H9 (cell line): Measurements from ENCODE around the gene AFF1. TPM values are rescaled to one million over a fixed set of nuclear protein-coding genes. Genes with fewer than 3 reads are reported as not detected.

Experiments used
- DNase-seq: peaks from one replicate; pipeline ENCODE4 v3.0.0-alpha.2; 2017
- H2AFZ ChIP-seq: one replicate; pipeline ENCODE4 v1.6.1; 2013; ENCODE audit warnings: mild to moderate bottlenecking, low read length, control low read depth, moderate library complexity
- H2AK5ac ChIP-seq: 2 replicates; pipeline ENCODE4 v1.6.1; 2013; ENCODE audit warnings: low read length, control low read depth, mixed read lengths; ENCODE audit not compliant: insufficient read length
- H2BK120ac ChIP-seq: one replicate; pipeline ENCODE4 v1.6.1; 2013; ENCODE audit warnings: low read depth, mild to moderate bottlenecking, low read length, control low read depth, inconsistent platforms; ENCODE audit not compliant: poor library complexity, severe bottlenecking
- H2BK12ac ChIP-seq: 2 replicates; pipeline ENCODE4 v1.6.1; 2013; ENCODE audit warnings: low read length, control low read depth, mixed read lengths, low read depth; ENCODE audit not compliant: insufficient read length
- H2BK15ac ChIP-seq: 2 replicates; pipeline ENCODE4 v1.6.1; 2013; ENCODE audit warnings: low read depth, low read length, control low read depth
- H2BK20ac ChIP-seq: one replicate; pipeline ENCODE4 v1.6.1; 2013; ENCODE audit warnings: low read depth, mild to moderate bottlenecking, low read length, control low read depth, inconsistent platforms; ENCODE audit not compliant: poor library complexity, severe bottlenecking
- H2BK5ac ChIP-seq: 2 replicates; pipeline ENCODE4 v1.6.1; 2013; ENCODE audit warnings: low read length, control low read depth, mixed read lengths; ENCODE audit not compliant: insufficient read length
- H3K14ac ChIP-seq: 2 replicates; pipeline ENCODE4 v1.6.1; 2013; ENCODE audit warnings: low read length, control low read depth; ENCODE audit not compliant: insufficient read depth
- H3K18ac ChIP-seq: 2 replicates; pipeline ENCODE4 v1.6.1; 2013; ENCODE audit warnings: low read depth, mild to moderate bottlenecking, mixed read lengths, low read length, control low read depth; ENCODE audit not compliant: insufficient read length
- H3K23ac ChIP-seq: 2 replicates; pipeline ENCODE4 v1.6.1; 2013; ENCODE audit warnings: low read length, control low read depth, mixed read lengths, low read depth; ENCODE audit not compliant: insufficient read length
- H3K23me2 ChIP-seq: 2 replicates; pipeline ENCODE4 v1.6.1; 2013; ENCODE audit warnings: low read depth, mild to moderate bottlenecking, mixed read lengths, low read length, control low read depth; ENCODE audit not compliant: insufficient read length, poor library complexity, severe bottlenecking
- H3K27ac ChIP-seq: 2 replicates; pipeline ENCODE4 v1.5.1; 2013; ENCODE audit warnings: low read length, control low read depth, mixed read lengths, low read depth; ENCODE audit not compliant: insufficient read length
- H3K27me3 ChIP-seq: 2 replicates; pipeline ENCODE4 v1.6.1; 2013; ENCODE audit warnings: low read length, control low read depth, inconsistent platforms; ENCODE audit not compliant: insufficient read depth
- H3K4ac ChIP-seq: 2 replicates; pipeline ENCODE4 v1.6.1; 2013; ENCODE audit warnings: low read depth, mild to moderate bottlenecking, control low read depth, inconsistent platforms, low read length, moderate library complexity
- H3K4me1 ChIP-seq: 2 replicates; pipeline ENCODE4 v1.6.1; 2013; ENCODE audit warnings: low read length, control low read depth, inconsistent platforms; ENCODE audit not compliant: insufficient read depth
- H3K4me2 ChIP-seq: 2 replicates; pipeline ENCODE4 v1.6.1; 2013; ENCODE audit warnings: low read length, control low read depth, mixed read lengths; ENCODE audit not compliant: insufficient read length, insufficient read depth
- H3K56ac ChIP-seq: 2 replicates; pipeline ENCODE4 v1.6.1; 2013; ENCODE audit warnings: low read depth, mild to moderate bottlenecking, mixed read lengths, low read length, control low read depth; ENCODE audit not compliant: insufficient read length
- H3K79me1 ChIP-seq: 2 replicates; pipeline ENCODE4 v1.6.1; 2013; ENCODE audit warnings: low read depth, mild to moderate bottlenecking, moderate library complexity, low read length, control low read depth, inconsistent platforms; ENCODE audit not compliant: insufficient read depth, poor library complexity, severe bottlenecking
- H3K79me2 ChIP-seq: 2 replicates; pipeline ENCODE4 v1.6.1; 2013; ENCODE audit warnings: low read length, control low read depth, inconsistent platforms; ENCODE audit not compliant: insufficient read depth
- H3K9ac ChIP-seq: 2 replicates; pipeline ENCODE4 v1.6.1; 2013; ENCODE audit warnings: low read length, control low read depth, mixed read lengths; ENCODE audit not compliant: insufficient read length; ENCODE audit errors: extremely low read depth
- H3K9me3 ChIP-seq: one replicate; pipeline ENCODE4 v1.6.1; 2013; ENCODE audit warnings: low read depth, low read length, inconsistent platforms; ENCODE audit not compliant: control insufficient read depth
- H3T11ph ChIP-seq: one replicate; pipeline ENCODE4 v1.6.1; 2013; ENCODE audit warnings: mild to moderate bottlenecking, low read length, control low read depth, inconsistent platforms
- H4K20me1 ChIP-seq: one replicate; pipeline ENCODE4 v1.6.1; 2013; ENCODE audit not compliant: control insufficient read depth, insufficient read length, insufficient read depth
- H4K5ac ChIP-seq: 2 replicates; pipeline ENCODE4 v1.6.1; 2013; ENCODE audit warnings: low read depth, mild to moderate bottlenecking, mixed read lengths, low read length, control low read depth; ENCODE audit not compliant: insufficient read length
- H4K8ac ChIP-seq: replicated peaks from 2 replicates; pipeline ENCODE4 v1.6.1; 2013; ENCODE audit warnings: low read length, control low read depth, mixed read lengths, low read depth; ENCODE audit not compliant: insufficient read length
- H4K91ac ChIP-seq: 2 replicates; pipeline ENCODE4 v1.6.1; 2013; ENCODE audit warnings: low read depth, mild to moderate bottlenecking, moderate library complexity, mixed read lengths, low read length, control low read depth; ENCODE audit not compliant: insufficient read length
- H3K27ac Mint-ChIP-seq, 3 experiments: 2 replicates in 2 of 3; 3 replicates in 1 of 3; pipeline ENCODE4 v1.8.0; 2020 to 2021; ENCODE audit warnings: mixed read lengths in 3 of 3, mild to moderate bottlenecking in 1 of 3, moderate library complexity in 1 of 3
- H3K27me3 Mint-ChIP-seq: 2 replicates; pipeline ENCODE4 v1.8.0; 2021; ENCODE audit warnings: low read depth, mild to moderate bottlenecking, moderate library complexity, mixed read lengths
- H3K36me3 Mint-ChIP-seq, 3 experiments: 2 replicates in 2 of 3; 3 replicates in 1 of 3; pipeline ENCODE4 v1.8.0; 2020 to 2021; ENCODE audit warnings: low read depth in 3 of 3, mixed read lengths in 3 of 3; ENCODE audit not compliant: insufficient read depth in 1 of 3
- H3K4me1 Mint-ChIP-seq, 2 experiments: 2 replicates each; pipeline ENCODE4 v1.8.0; 2020; ENCODE audit warnings: mixed read lengths in 2 of 2
- H3K4me3 Mint-ChIP-seq, 2 experiments: 2 replicates in 1 of 2; 3 replicates in 1 of 2; pipeline ENCODE4 v1.8.0; 2020 to 2021; ENCODE audit warnings: mild to moderate bottlenecking in 2 of 2, mixed read lengths in 2 of 2, moderate library complexity in 1 of 2
- H3K9me3 Mint-ChIP-seq, 2 experiments: 2 replicates in 1 of 2; 3 replicates in 1 of 2; pipeline ENCODE4 v1.8.0; 2020; ENCODE audit warnings: mild to moderate bottlenecking in 2 of 2, mixed read lengths in 2 of 2, moderate library complexity in 1 of 2
- CTCF ChIP-seq: fragments of 200-600 bp; sonication (generic); conservative IDR thresholded peaks from 3 replicates; pipeline ENCODE4 v1.8.0; 2021; ENCODE audit warnings: antibody characterized with exemption, mild to moderate bottlenecking
- WGBS: extraction: QIAGEN DNeasy Blood & Tissue Kit; methylation state at CpG from one replicate; pipeline ENCODE4 v1.1.7; 2013; ENCODE audit warnings: missing lambda C conversion rate, low lambda C conversion rate, mixed read lengths; ENCODE audit not compliant: insufficient read length; ENCODE audit errors: extremely low coverage; 5-methylcytosine and 5-hydroxymethylcytosine counted together
- total RNA-seq: library from RNA; stranded (reverse); gene quantifications from 2 replicates; pipeline ENCODE4 v1.2.1, GENCODE V29; 2021

Gene AFF1
- total RNA-seq, 1 experiment from 2014 or later = 74.5 TPM

- Histone ChIP-seq H3K4me1 (no peaks in the 10 kb centered on the region), H2BK120ac (no peak overlapping the region), H2BK12ac (no peak overlapping the region), H2AFZ (no peak overlapping the region), H3K9me3 (no peaks in the 10 kb centered on the region), H4K91ac (no peak overlapping the region), H3K23ac (no peak overlapping the region), H3K4ac (no peak overlapping the region), H3K4me2 (no peak overlapping the region), H2BK20ac (no peak overlapping the region), H3K79me1 (no peaks in the 10 kb centered on the region), H3K18ac (no peak overlapping the region), H3T11ph (no peak overlapping the region), H3K14ac (no peak overlapping the region), H3K56ac (no peak overlapping the region), H3K23me2 (no peaks in the 10 kb centered on the region), H4K8ac (no peak overlapping the region), H2BK5ac (no peak overlapping the region), H3K27ac (no peak overlapping the region), H4K5ac (no peak overlapping the region), H2BK15ac (no peak overlapping the region), H3K79me2 (no peaks in the 10 kb centered on the region), H4K20me1 (no peaks in the 10 kb centered on the region), H3K27me3 (no peaks in the 10 kb centered on the region; the same call in 1 of the 2 replicates), H3K9ac (no peak overlapping the region), H2AK5ac (no peak overlapping the region)
- Mint-ChIP-seq H3K36me3 (no peaks in the 10 kb centered on the region; a peak in 2 of 7 replicates), H3K27ac (no peak overlapping the region), H3K4me3 (no peak overlapping the region), H3K4me1 (no peaks in the 10 kb centered on the region), H3K27me3 (no peaks in the 10 kb centered on the region), H3K9me3 (no peaks in the 10 kb centered on the region)
- no peak for TF ChIP-seq CTCF
- no CpG with 5 or more reads among the region's 3 CpGs for WGBS
- DNase-seq = no peak
Measured at GRCh38 chr4:87166296-87166854, 231.6 kb downstream of the AFF1 start.
